HepG2 (cell line): ENCODE measurements around the gene ORC4. TPM values are rescaled to one million over a fixed set of nuclear protein-coding genes. Genes with fewer than 3 reads are reported as not detected.
A peak's percentile ranks its signal among the peaks of the same experiment; 100 is the strongest.

Experiments
- NCOR1 ChIP-seq: fragments of 200-600 bp; sonication (generic); IDR thresholded peaks from 2 replicates; pipeline ENCODE4 v1.7.0; 2017; ENCODE audit warnings: antibody characterized with exemption, low read length, borderline replicate concordance
- NFATC3 ChIP-seq: sonication (generic); formaldehyde crosslinking; IDR thresholded peaks from 2 replicates; pipeline ENCODE4 v1.5.1; 2020; ENCODE audit warnings: mild to moderate bottlenecking, missing genetic modification reagents
- TCF12 ChIP-seq, 2 experiments: fragments of 450-650 bp in 1 of 2; sonication (generic) in 1 of 2; formaldehyde crosslinking in 1 of 2; IDR thresholded peaks; 2 replicates each; pipeline versions ENCODE4 v1.6.1 to v1.8.0; 2017 to 2022; ENCODE audit warnings: antibody characterized with exemption in 1 of 2, mild to moderate bottlenecking in 1 of 2, missing genetic modification reagents in 1 of 2, moderate library complexity in 1 of 2
- ZBTB40 ChIP-seq, 2 experiments: fragments of 450-650 bp in 1 of 2; sonication (generic) in 1 of 2; formaldehyde crosslinking in 1 of 2; IDR thresholded peaks; 2 replicates each; pipeline versions ENCODE4 v1.6.1 to v1.8.0; 2016 to 2022; ENCODE audit warnings: antibody characterized with exemption in 1 of 2, mild to moderate bottlenecking in 1 of 2, missing genetic modification reagents in 1 of 2
- polyA plus RNA-seq, 8 experiments: library from polyadenylated mRNA; depleted of rRNA in 3 of 8; stranded (reverse) in 7 of 8; unstranded in 1 of 8; fragments of >200 nt; fragmentation: Illumina TruSeq in 4 of 8; extraction: Trizol in 4 of 8; gene quantifications; 2 replicates each; pipeline versions ENCODE4 v1.2.1 to v1.2.3, GENCODE V29; 2011 to 2016; ENCODE audit warnings: low read depth in 4 of 8, missing spikeins in 1 of 8, mixed read lengths in 1 of 8; ENCODE audit not compliant: insufficient read depth in 1 of 8
- total RNA-seq, 5 experiments: library from RNA; depleted of rRNA; stranded (reverse); fragments of >200 nt; fragmentation: Illumina TruSeq; extraction: Trizol; gene quantifications; 2 replicates each; pipeline ENCODE4 v1.2.3, GENCODE V29; 2016; ENCODE audit warnings: low read depth in 1 of 5
- TF ChIP-seq, protein P1 (sequence below): sonication (generic); formaldehyde crosslinking; IDR thresholded peaks from 2 replicates; pipeline ENCODE4 v1.4.0; 2020; ENCODE audit warnings: missing genetic modification reagents

Gene ORC4
- total and polyA plus RNA-seq, 2 of the 13 experiments (the other 11 are each of a cell fraction or from before 2014, with no cell fraction given): 28.6 to 84.8 TPM

GRCh38 chr2:148022351-148022750, 1.8 kb upstream of the ORC4 start (continued):
- TF ChIP-seq NCOR1 (no peak), ZBTB40 (IDR thresholded peaks at IDR 0.05) (peak; percentile 27; the same call in 1 of the 2 replicates), ZBTB40 (CRISPR knock-in tag; IDR thresholded peaks at IDR 0.05) (no peak), NFATC3 (no peak), TCF12 (IDR thresholded peaks at IDR 0.05) (no peak), TCF12 (CRISPR knock-in tag; IDR thresholded peaks at IDR 0.05) (no peak)
- TF ChIP-seq, protein P1, sequence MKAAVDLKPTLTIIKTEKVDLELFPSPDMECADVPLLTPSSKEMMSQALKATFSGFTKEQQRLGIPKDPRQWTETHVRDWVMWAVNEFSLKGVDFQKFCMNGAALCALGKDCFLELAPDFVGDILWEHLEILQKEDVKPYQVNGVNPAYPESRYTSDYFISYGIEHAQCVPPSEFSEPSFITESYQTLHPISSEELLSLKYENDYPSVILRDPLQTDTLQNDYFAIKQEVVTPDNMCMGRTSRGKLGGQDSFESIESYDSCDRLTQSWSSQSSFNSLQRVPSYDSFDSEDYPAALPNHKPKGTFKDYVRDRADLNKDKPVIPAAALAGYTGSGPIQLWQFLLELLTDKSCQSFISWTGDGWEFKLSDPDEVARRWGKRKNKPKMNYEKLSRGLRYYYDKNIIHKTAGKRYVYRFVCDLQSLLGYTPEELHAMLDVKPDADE (CRISPR knock-in tag): no peak
